K562 (cell line): ENCODE results near the gene MATN4. TPM values are rescaled to one million over a fixed set of nuclear protein-coding genes. Genes with fewer than 3 reads are reported as not detected.

Experiments used
- CHD1 ChIP-seq: fragments of 200-600 bp; sonication (generic); IDR thresholded peaks from one replicate; pipeline ENCODE4 v1.6.1; 2012; ENCODE audit warnings: mild to moderate bottlenecking, moderate library complexity, low read length, inconsistent platforms
- E2F3 ChIP-seq: fragments of 250-450 bp; sonication (Bioruptor Pico); IDR thresholded peaks from 2 replicates; pipeline ENCODE4 v1.4.0; 2020; ENCODE audit warnings: mild to moderate bottlenecking
- ESRRA ChIP-seq: fragments of 450-650 bp; IDR thresholded peaks from 2 replicates; pipeline ENCODE4 v1.6.1; 2014; ENCODE audit warnings: low read depth, mild to moderate bottlenecking, moderate library complexity, borderline replicate concordance
- KLF16 ChIP-seq: IDR thresholded peaks from 2 replicates; pipeline ENCODE4 v1.6.1; 2016; ENCODE audit warnings: antibody characterized with exemption
- MEF2A ChIP-seq: IDR thresholded peaks from 2 replicates; pipeline ENCODE4 v1.6.1; 2011; ENCODE audit warnings: low read depth, mild to moderate bottlenecking, low read length, moderate library complexity; ENCODE audit not compliant: control insufficient read depth
- NONO ChIP-seq, 2 experiments: fragments of 200-400 bp in 1 of 2; fragments of 450-650 bp in 1 of 2; formaldehyde crosslinking in 1 of 2; IDR thresholded peaks; 2 replicates each; pipeline ENCODE4 v1.6.1; 2017; ENCODE audit warnings: low read depth in 2 of 2, mild to moderate bottlenecking in 2 of 2, moderate library complexity in 2 of 2, low read length in 1 of 2
- NRF1 ChIP-seq, 2 experiments: fragments of 450-650 bp; IDR thresholded peaks in 1 of 2; conservative IDR thresholded peaks in 1 of 2; 2 replicates each; pipeline ENCODE4 v1.6.1; 2014; ENCODE audit warnings: mild to moderate bottlenecking in 2 of 2
- NUFIP1 ChIP-seq: fragments of 450-650 bp; IDR thresholded peaks from 2 replicates; pipeline ENCODE4 v1.6.1; 2018; ENCODE audit not compliant: partially characterized antibody
- XRCC5 ChIP-seq: fragments of 200-400 bp; formaldehyde crosslinking; IDR thresholded peaks from 2 replicates; pipeline ENCODE4 v1.6.1; 2017; ENCODE audit warnings: low read depth, mild to moderate bottlenecking, low read length
- polyA plus RNA-seq, 8 experiments: library from polyadenylated mRNA; depleted of rRNA in 4 of 8; stranded (reverse) in 5 of 8; unstranded in 3 of 8; fragments of >200 nt; fragmentation: Nextera tagmentation in 2 of 8; fragmentation: Illumina TruSeq in 1 of 8; extraction: Ambion mirVana in 2 of 8; extraction: Trizol in 1 of 8; gene quantifications; 2 replicates each; pipeline versions ENCODE4 v1.2.1 to v1.2.3, GENCODE V29; 2011 to 2014; ENCODE audit warnings: inconsistent platforms in 1 of 8, missing spikeins in 1 of 8
- total RNA-seq, 7 experiments: library from RNA; depleted of rRNA in 6 of 7; stranded (reverse); fragments of >200 nt in 6 of 7; fragmentation: Illumina TruSeq in 2 of 7; extraction: Trizol in 2 of 7; gene quantifications; 2 replicates each; pipeline versions ENCODE4 v1.2.1 to v1.2.3, GENCODE V29; 2011 to 2021; ENCODE audit warnings: low replicate concordance in 1 of 7
- TF ChIP-seq, protein P1 (sequence below): fragments of 450-650 bp; IDR thresholded peaks from 2 replicates; pipeline ENCODE4 v1.6.1; 2016; ENCODE audit warnings: mild to moderate bottlenecking, moderate library complexity
- TF ChIP-seq, protein P2 (sequence below), 3 experiments: IDR thresholded peaks in 2 of 3; conservative IDR thresholded peaks in 1 of 3; 2 replicates each; pipeline ENCODE4 v1.5.1; 2011 to 2012; ENCODE audit warnings: low read length in 3 of 3, mild to moderate bottlenecking in 3 of 3, control low read depth in 2 of 3, improper control_type of control experiment in 1 of 3, inconsistent platforms in 1 of 3, low read depth in 1 of 3, mixed read lengths in 1 of 3, moderate library complexity in 1 of 3; ENCODE audit not compliant: insufficient read depth in 2 of 3
- TF ChIP-seq, protein P3 (sequence below): IDR thresholded peaks from 2 replicates; pipeline ENCODE4 v1.6.1; 2011; ENCODE audit warnings: borderline replicate concordance, low read depth, mild to moderate bottlenecking, moderate library complexity, low read length; ENCODE audit not compliant: insufficient read depth, poor library complexity, severe bottlenecking

The MATN4 gene
- total and polyA plus RNA-seq, 9 of the 15 experiments (the other 6 are each of a cell fraction or from before 2014, with no cell fraction given) = 0.09 TPM; not detected in 8

DNA sequence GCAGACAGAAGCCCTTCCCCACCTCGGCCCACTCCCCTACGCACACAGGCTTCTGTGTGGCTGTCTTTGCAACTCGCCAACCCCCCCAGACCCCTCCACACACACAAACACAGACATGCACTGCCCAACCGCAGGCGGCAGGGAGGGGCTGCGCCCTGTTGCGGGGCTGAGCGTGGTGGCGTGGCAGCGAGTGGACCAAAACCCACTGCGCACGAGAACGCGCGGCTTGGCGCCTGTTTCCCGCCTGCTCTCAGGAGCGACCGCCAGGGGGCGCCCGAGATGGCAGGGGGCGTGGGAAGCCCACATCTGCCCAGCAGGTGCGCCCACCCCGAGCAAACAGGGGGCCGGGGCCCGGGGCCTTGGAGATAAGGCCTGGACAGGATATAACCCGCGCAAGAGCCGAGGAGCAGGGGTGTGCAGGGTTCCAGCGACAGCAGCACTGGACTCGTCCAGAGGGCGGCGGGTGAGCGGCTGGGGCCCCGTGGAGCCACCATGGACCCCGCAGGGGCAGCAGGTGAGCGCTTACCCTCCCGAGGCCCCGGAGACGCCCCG, 1.6 kb downstream of the MATN4 start, which contains the start of gene RBPJL (continued):
- TF ChIP-seq, protein P1, sequence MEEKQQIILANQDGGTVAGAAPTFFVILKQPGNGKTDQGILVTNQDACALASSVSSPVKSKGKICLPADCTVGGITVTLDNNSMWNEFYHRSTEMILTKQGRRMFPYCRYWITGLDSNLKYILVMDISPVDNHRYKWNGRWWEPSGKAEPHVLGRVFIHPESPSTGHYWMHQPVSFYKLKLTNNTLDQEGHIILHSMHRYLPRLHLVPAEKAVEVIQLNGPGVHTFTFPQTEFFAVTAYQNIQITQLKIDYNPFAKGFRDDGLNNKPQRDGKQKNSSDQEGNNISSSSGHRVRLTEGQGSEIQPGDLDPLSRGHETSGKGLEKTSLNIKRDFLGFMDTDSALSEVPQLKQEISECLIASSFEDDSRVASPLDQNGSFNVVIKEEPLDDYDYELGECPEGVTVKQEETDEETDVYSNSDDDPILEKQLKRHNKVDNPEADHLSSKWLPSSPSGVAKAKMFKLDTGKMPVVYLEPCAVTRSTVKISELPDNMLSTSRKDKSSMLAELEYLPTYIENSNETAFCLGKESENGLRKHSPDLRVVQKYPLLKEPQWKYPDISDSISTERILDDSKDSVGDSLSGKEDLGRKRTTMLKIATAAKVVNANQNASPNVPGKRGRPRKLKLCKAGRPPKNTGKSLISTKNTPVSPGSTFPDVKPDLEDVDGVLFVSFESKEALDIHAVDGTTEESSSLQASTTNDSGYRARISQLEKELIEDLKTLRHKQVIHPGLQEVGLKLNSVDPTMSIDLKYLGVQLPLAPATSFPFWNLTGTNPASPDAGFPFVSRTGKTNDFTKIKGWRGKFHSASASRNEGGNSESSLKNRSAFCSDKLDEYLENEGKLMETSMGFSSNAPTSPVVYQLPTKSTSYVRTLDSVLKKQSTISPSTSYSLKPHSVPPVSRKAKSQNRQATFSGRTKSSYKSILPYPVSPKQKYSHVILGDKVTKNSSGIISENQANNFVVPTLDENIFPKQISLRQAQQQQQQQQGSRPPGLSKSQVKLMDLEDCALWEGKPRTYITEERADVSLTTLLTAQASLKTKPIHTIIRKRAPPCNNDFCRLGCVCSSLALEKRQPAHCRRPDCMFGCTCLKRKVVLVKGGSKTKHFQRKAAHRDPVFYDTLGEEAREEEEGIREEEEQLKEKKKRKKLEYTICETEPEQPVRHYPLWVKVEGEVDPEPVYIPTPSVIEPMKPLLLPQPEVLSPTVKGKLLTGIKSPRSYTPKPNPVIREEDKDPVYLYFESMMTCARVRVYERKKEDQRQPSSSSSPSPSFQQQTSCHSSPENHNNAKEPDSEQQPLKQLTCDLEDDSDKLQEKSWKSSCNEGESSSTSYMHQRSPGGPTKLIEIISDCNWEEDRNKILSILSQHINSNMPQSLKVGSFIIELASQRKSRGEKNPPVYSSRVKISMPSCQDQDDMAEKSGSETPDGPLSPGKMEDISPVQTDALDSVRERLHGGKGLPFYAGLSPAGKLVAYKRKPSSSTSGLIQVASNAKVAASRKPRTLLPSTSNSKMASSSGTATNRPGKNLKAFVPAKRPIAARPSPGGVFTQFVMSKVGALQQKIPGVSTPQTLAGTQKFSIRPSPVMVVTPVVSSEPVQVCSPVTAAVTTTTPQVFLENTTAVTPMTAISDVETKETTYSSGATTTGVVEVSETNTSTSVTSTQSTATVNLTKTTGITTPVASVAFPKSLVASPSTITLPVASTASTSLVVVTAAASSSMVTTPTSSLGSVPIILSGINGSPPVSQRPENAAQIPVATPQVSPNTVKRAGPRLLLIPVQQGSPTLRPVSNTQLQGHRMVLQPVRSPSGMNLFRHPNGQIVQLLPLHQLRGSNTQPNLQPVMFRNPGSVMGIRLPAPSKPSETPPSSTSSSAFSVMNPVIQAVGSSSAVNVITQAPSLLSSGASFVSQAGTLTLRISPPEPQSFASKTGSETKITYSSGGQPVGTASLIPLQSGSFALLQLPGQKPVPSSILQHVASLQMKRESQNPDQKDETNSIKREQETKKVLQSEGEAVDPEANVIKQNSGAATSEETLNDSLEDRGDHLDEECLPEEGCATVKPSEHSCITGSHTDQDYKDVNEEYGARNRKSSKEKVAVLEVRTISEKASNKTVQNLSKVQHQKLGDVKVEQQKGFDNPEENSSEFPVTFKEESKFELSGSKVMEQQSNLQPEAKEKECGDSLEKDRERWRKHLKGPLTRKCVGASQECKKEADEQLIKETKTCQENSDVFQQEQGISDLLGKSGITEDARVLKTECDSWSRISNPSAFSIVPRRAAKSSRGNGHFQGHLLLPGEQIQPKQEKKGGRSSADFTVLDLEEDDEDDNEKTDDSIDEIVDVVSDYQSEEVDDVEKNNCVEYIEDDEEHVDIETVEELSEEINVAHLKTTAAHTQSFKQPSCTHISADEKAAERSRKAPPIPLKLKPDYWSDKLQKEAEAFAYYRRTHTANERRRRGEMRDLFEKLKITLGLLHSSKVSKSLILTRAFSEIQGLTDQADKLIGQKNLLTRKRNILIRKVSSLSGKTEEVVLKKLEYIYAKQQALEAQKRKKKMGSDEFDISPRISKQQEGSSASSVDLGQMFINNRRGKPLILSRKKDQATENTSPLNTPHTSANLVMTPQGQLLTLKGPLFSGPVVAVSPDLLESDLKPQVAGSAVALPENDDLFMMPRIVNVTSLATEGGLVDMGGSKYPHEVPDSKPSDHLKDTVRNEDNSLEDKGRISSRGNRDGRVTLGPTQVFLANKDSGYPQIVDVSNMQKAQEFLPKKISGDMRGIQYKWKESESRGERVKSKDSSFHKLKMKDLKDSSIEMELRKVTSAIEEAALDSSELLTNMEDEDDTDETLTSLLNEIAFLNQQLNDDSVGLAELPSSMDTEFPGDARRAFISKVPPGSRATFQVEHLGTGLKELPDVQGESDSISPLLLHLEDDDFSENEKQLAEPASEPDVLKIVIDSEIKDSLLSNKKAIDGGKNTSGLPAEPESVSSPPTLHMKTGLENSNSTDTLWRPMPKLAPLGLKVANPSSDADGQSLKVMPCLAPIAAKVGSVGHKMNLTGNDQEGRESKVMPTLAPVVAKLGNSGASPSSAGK = peak; percentile 61
- TF ChIP-seq, protein P2, sequence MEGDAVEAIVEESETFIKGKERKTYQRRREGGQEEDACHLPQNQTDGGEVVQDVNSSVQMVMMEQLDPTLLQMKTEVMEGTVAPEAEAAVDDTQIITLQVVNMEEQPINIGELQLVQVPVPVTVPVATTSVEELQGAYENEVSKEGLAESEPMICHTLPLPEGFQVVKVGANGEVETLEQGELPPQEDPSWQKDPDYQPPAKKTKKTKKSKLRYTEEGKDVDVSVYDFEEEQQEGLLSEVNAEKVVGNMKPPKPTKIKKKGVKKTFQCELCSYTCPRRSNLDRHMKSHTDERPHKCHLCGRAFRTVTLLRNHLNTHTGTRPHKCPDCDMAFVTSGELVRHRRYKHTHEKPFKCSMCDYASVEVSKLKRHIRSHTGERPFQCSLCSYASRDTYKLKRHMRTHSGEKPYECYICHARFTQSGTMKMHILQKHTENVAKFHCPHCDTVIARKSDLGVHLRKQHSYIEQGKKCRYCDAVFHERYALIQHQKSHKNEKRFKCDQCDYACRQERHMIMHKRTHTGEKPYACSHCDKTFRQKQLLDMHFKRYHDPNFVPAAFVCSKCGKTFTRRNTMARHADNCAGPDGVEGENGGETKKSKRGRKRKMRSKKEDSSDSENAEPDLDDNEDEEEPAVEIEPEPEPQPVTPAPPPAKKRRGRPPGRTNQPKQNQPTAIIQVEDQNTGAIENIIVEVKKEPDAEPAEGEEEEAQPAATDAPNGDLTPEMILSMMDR (IDR thresholded peaks at IDR 0.05 in 2 of 3, conservative IDR thresholded peaks at IDR 0.05 in 1 of 3; ENCODE audit: insufficient read depth in 2 of 3, low read depth in 1 of 3, low read length in 3 of 3) = peak; percentile 75 to 94 (median 87)
- TF ChIP-seq, protein P3, sequence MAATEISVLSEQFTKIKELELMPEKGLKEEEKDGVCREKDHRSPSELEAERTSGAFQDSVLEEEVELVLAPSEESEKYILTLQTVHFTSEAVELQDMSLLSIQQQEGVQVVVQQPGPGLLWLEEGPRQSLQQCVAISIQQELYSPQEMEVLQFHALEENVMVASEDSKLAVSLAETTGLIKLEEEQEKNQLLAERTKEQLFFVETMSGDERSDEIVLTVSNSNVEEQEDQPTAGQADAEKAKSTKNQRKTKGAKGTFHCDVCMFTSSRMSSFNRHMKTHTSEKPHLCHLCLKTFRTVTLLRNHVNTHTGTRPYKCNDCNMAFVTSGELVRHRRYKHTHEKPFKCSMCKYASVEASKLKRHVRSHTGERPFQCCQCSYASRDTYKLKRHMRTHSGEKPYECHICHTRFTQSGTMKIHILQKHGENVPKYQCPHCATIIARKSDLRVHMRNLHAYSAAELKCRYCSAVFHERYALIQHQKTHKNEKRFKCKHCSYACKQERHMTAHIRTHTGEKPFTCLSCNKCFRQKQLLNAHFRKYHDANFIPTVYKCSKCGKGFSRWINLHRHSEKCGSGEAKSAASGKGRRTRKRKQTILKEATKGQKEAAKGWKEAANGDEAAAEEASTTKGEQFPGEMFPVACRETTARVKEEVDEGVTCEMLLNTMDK = peak; percentile 69
- TF ChIP-seq XRCC5 = 0 out of 2 replicates have a peak, but pooled peaks have one; percentile 28
- TF ChIP-seq CHD1 = no peak
- TF ChIP-seq NRF1 (conservative IDR thresholded peaks at IDR 0.05 in 1 of 2, IDR thresholded peaks at IDR 0.05 in 1 of 2) = peak; percentile 59 to 64
- no peak for TF ChIP-seq NONO (IDR thresholded peaks at IDR 0.05; ENCODE audit: low read depth in 2 of 2, low read length in 1 of 2)
- peak; percentile 48; the same call in 1 of the 2 replicates for TF ChIP-seq E2F3 (CRISPR knock-in tag)
- no peak for TF ChIP-seq NUFIP1
- TF ChIP-seq KLF16 = peak; percentile 38; the same call in 1 of the 2 replicates
- peak; percentile 16; the same call in 1 of the 2 replicates for TF ChIP-seq ESRRA
- TF ChIP-seq MEF2A = no peak
